ENCODE data around the gene ASAP3.

GRCh38 chr1:23419180-23419579 is 64.8 kb downstream of the ASAP3 start:
- TF ChIP-seq ZNF138 (tag by site-specific recombination; IDR thresholded peaks at IDR 0.05; ENCODE audit: borderline replicate concordance) (no peak), MZF1 (tag by site-specific recombination; IDR thresholded peaks at IDR 0.05; ENCODE audit: borderline replicate concordance) (no peak), ZNF501 (tag by site-specific recombination; IDR thresholded peaks at IDR 0.05) (no peak), ZBTB7A (tag by site-specific recombination; IDR thresholded peaks at IDR 0.05; ENCODE audit: low read depth) (no peak), ZNF266 (tag by site-specific recombination; IDR thresholded peaks at IDR 0.05; ENCODE audit: low read depth) (no peak), ZBTB1 (tag by site-specific recombination; IDR thresholded peaks at IDR 0.05) (no peak), REST (tag by site-specific recombination; IDR thresholded peaks at IDR 0.05) (no peak), ZNF280D (tag by site-specific recombination; IDR thresholded peaks at IDR 0.05) (no peak)
- TF ChIP-seq, protein P1, sequence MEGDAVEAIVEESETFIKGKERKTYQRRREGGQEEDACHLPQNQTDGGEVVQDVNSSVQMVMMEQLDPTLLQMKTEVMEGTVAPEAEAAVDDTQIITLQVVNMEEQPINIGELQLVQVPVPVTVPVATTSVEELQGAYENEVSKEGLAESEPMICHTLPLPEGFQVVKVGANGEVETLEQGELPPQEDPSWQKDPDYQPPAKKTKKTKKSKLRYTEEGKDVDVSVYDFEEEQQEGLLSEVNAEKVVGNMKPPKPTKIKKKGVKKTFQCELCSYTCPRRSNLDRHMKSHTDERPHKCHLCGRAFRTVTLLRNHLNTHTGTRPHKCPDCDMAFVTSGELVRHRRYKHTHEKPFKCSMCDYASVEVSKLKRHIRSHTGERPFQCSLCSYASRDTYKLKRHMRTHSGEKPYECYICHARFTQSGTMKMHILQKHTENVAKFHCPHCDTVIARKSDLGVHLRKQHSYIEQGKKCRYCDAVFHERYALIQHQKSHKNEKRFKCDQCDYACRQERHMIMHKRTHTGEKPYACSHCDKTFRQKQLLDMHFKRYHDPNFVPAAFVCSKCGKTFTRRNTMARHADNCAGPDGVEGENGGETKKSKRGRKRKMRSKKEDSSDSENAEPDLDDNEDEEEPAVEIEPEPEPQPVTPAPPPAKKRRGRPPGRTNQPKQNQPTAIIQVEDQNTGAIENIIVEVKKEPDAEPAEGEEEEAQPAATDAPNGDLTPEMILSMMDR (tag by site-specific recombination; IDR thresholded peaks at IDR 0.05): no peak
